K562 (cell line): ENCODE data around the gene CUEDC2. TPM values are rescaled to one million over a fixed set of nuclear protein-coding genes. Genes with fewer than 3 reads are reported as not detected.

ENCODE experiments used
- BRCA1 ChIP-seq, 2 experiments: fragments of 450-650 bp in 1 of 2; sonication (generic) in 1 of 2; formaldehyde crosslinking in 1 of 2; IDR thresholded peaks; 2 replicates each; pipeline versions ENCODE4 v1.5.0 to v1.6.1; 2017 to 2020; ENCODE audit warnings: mild to moderate bottlenecking in 1 of 2, missing genetic modification reagents in 1 of 2
- CC2D1A ChIP-seq: fragments of 450-650 bp; IDR thresholded peaks from 2 replicates; pipeline ENCODE4 v1.6.1; 2017; ENCODE audit warnings: mild to moderate bottlenecking
- CHAMP1 ChIP-seq: fragments of 450-650 bp; IDR thresholded peaks from 2 replicates; pipeline ENCODE4 v1.6.1; 2016; ENCODE audit warnings: mild to moderate bottlenecking
- ESRRB ChIP-seq: fragments of 250-450 bp; sonication (Bioruptor Pico); IDR thresholded peaks from 2 replicates; pipeline ENCODE4 v1.5.0; 2020; ENCODE audit warnings: mild to moderate bottlenecking, moderate library complexity, borderline replicate concordance
- EWSR1 ChIP-seq: fragments of 450-650 bp; IDR thresholded peaks from 2 replicates; pipeline ENCODE4 v1.6.1; 2018; ENCODE audit warnings: borderline replicate concordance, mild to moderate bottlenecking, low read depth, moderate library complexity; ENCODE audit not compliant: partially characterized antibody
- FOXA3 ChIP-seq, 2 experiments: fragments of 450-650 bp in 1 of 2; sonication (generic) in 1 of 2; formaldehyde crosslinking; IDR thresholded peaks in 1 of 2; conservative IDR thresholded peaks in 1 of 2; 2 replicates each; pipeline versions ENCODE4 v1.4.0 to v1.8.0; 2020 to 2022; ENCODE audit warnings: mild to moderate bottlenecking in 2 of 2, missing genetic modification reagents in 1 of 2
- FOXM1 ChIP-seq, 2 experiments: fragments of 450-650 bp in 1 of 2; sonication (generic) in 1 of 2; formaldehyde crosslinking in 1 of 2; IDR thresholded peaks; 2 replicates each; pipeline versions ENCODE4 v1.6.1 to v1.9.0; 2017 to 2022; ENCODE audit warnings: low read depth in 2 of 2, mild to moderate bottlenecking in 2 of 2, missing genetic modification reagents in 1 of 2, moderate library complexity in 1 of 2
- FOXP1 ChIP-seq: sonication (generic); formaldehyde crosslinking; IDR thresholded peaks from 2 replicates; pipeline ENCODE4 v1.8.0; 2022; ENCODE audit warnings: mild to moderate bottlenecking, missing genetic modification reagents
- MYC ChIP-seq, 2 experiments: fragments of 250-450 bp in 1 of 2; sonication (Bioruptor Pico) in 1 of 2; IDR thresholded peaks; 2 replicates each; pipeline versions ENCODE4 v1.5.1 to v1.6.1; 2012 to 2021; ENCODE audit warnings: low read depth in 2 of 2, borderline replicate concordance in 1 of 2, improper control_type of control experiment in 1 of 2, low read length in 1 of 2, mild to moderate bottlenecking in 1 of 2, moderate library complexity in 1 of 2
- NCOR1 ChIP-seq: fragments of 450-650 bp; IDR thresholded peaks from 2 replicates; pipeline ENCODE4 v1.6.1; 2016; ENCODE audit warnings: mild to moderate bottlenecking, moderate library complexity
- PHF21A ChIP-seq: fragments of 450-650 bp; IDR thresholded peaks from 2 replicates; pipeline ENCODE4 v1.6.1; 2017; ENCODE audit warnings: low read depth, borderline replicate concordance
- PPARD ChIP-seq: fragments of 250-450 bp; sonication (Bioruptor Pico); IDR thresholded peaks from 2 replicates; pipeline ENCODE4 v1.8.0; 2022; ENCODE audit warnings: inconsistent platforms, mild to moderate bottlenecking, moderate library complexity
- SFPQ ChIP-seq: fragments of 200-400 bp; formaldehyde crosslinking; IDR thresholded peaks from 2 replicates; pipeline ENCODE4 v1.6.1; 2017; ENCODE audit warnings: mild to moderate bottlenecking, low read depth, low read length, moderate library complexity
- TARDBP ChIP-seq: fragments of 450-650 bp; IDR thresholded peaks from 2 replicates; pipeline ENCODE4 v1.6.1; 2016
- TGIF2 ChIP-seq: sonication (generic); formaldehyde crosslinking; IDR thresholded peaks from 2 replicates; pipeline ENCODE4 v1.8.1; 2022; ENCODE audit warnings: mild to moderate bottlenecking, missing genetic modification reagents, moderate library complexity
- XRCC5 ChIP-seq: fragments of 200-400 bp; formaldehyde crosslinking; IDR thresholded peaks from 2 replicates; pipeline ENCODE4 v1.6.1; 2017; ENCODE audit warnings: low read depth, mild to moderate bottlenecking, low read length
- ZC3H4 ChIP-seq: sonication (generic); formaldehyde crosslinking; IDR thresholded peaks from 2 replicates; pipeline ENCODE4 v1.9.0; 2021; ENCODE audit warnings: missing genetic modification reagents, borderline replicate concordance
- ZC3H8 ChIP-seq: fragments of 450-650 bp; IDR thresholded peaks from 2 replicates; pipeline ENCODE4 v1.6.1; 2017
- ZNF232 ChIP-seq: sonication (generic); formaldehyde crosslinking; IDR thresholded peaks from 2 replicates; pipeline ENCODE4 v1.8.0; 2022; ENCODE audit warnings: mild to moderate bottlenecking, missing genetic modification reagents
- ZNF395 ChIP-seq: fragments of 200-800 bp; sonication (Bioruptor generic); IDR thresholded peaks from 2 replicates; pipeline ENCODE4 v1.6.1; 2017; ENCODE audit warnings: missing genetic modification characterization, missing compliant biosample characterization
- ZNF436 ChIP-seq: fragments of 250-450, 450-650 bp; sonication (Bioruptor Pico); formaldehyde crosslinking; IDR thresholded peaks from 2 replicates; pipeline ENCODE4 v1.7.0; 2020; ENCODE audit warnings: mild to moderate bottlenecking
- ZNF589 ChIP-seq: fragments of 200-800 bp; sonication (Bioruptor generic); IDR thresholded peaks from 2 replicates; pipeline ENCODE4 v1.6.1; 2016; ENCODE audit warnings: low read depth, missing genetic modification characterization, missing compliant biosample characterization
- polyA plus RNA-seq, 8 experiments: library from polyadenylated mRNA; depleted of rRNA in 4 of 8; stranded (reverse) in 5 of 8; unstranded in 3 of 8; fragments of >200 nt; fragmentation: Nextera tagmentation in 2 of 8; fragmentation: Illumina TruSeq in 1 of 8; extraction: Ambion mirVana in 2 of 8; extraction: Trizol in 1 of 8; gene quantifications; 2 replicates each; pipeline versions ENCODE4 v1.2.1 to v1.2.3, GENCODE V29; 2011 to 2014; ENCODE audit warnings: inconsistent platforms in 1 of 8, missing spikeins in 1 of 8
- total RNA-seq, 7 experiments: library from RNA; depleted of rRNA in 6 of 7; stranded (reverse); fragments of >200 nt in 6 of 7; fragmentation: Illumina TruSeq in 2 of 7; extraction: Trizol in 2 of 7; gene quantifications; 2 replicates each; pipeline versions ENCODE4 v1.2.1 to v1.2.3, GENCODE V29; 2011 to 2021; ENCODE audit warnings: low replicate concordance in 1 of 7

CUEDC2 gene
- total and polyA plus RNA-seq, 9 of the 15 experiments (the other 6 are each of a cell fraction or from before 2014, with no cell fraction given) = 8.5 to 48.9 (median 27.4) TPM

GRCh38 chr10:102394079-102394800, 38.1 kb downstream of the CUEDC2 start (continued):
- no peak for TF ChIP-seq SFPQ
- TF ChIP-seq NCOR1 = no peak
- no peak for TF ChIP-seq PPARD (CRISPR knock-in tag)
- TF ChIP-seq TARDBP = no peak
- TF ChIP-seq BRCA1 (IDR thresholded peaks at IDR 0.05) = no peak
- no peak for TF ChIP-seq BRCA1 (CRISPR knock-in tag; IDR thresholded peaks at IDR 0.05)
- TF ChIP-seq ESRRB (CRISPR knock-in tag) = no peak
- 0 out of 2 replicates have a peak, but pooled peaks have one; percentile 42 for TF ChIP-seq XRCC5
- TF ChIP-seq FOXA3 (CRISPR knock-in tag; conservative IDR thresholded peaks at IDR 0.05 in 1 of 2, IDR thresholded peaks at IDR 0.05 in 1 of 2) = no peak
- TF ChIP-seq FOXP1 (CRISPR knock-in tag) = no peak
- TF ChIP-seq PHF21A = no peak
- TF ChIP-seq ZNF232 (CRISPR knock-in tag) = no peak
- TF ChIP-seq ZNF436 (CRISPR knock-in tag) = no peak
- TF ChIP-seq CC2D1A = no peak
- TF ChIP-seq MYC (IDR thresholded peaks at IDR 0.05; ENCODE audit: low read depth, low read length) = no peak; the same call in 1 of the 2 replicates
- peak; percentile 53; the same call in 1 of the 2 replicates for TF ChIP-seq MYC (CRISPR knock-in tag; IDR thresholded peaks at IDR 0.05; ENCODE audit: borderline replicate concordance, low read depth)
- no peak for TF ChIP-seq ZNF395 (CRISPR knock-in tag)
- 0 out of 2 replicates have a peak, but pooled peaks have one; percentile 65 for TF ChIP-seq TGIF2 (CRISPR knock-in tag)
- TF ChIP-seq ZC3H4 = no peak
- no peak for TF ChIP-seq CHAMP1
- no peak for TF ChIP-seq ZNF589 (CRISPR knock-in tag)
- no peak for TF ChIP-seq EWSR1
- TF ChIP-seq ZC3H8 = no peak
- TF ChIP-seq FOXM1 (IDR thresholded peaks at IDR 0.05; ENCODE audit: low read depth) = 0 out of 2 replicates have a peak, but pooled peaks have one; percentile 37
- TF ChIP-seq FOXM1 (CRISPR knock-in tag; IDR thresholded peaks at IDR 0.05; ENCODE audit: low read depth) = no peak
